ENCODE results near the gene ZDHHC8.

ZDHHC8 gene

DNA sequence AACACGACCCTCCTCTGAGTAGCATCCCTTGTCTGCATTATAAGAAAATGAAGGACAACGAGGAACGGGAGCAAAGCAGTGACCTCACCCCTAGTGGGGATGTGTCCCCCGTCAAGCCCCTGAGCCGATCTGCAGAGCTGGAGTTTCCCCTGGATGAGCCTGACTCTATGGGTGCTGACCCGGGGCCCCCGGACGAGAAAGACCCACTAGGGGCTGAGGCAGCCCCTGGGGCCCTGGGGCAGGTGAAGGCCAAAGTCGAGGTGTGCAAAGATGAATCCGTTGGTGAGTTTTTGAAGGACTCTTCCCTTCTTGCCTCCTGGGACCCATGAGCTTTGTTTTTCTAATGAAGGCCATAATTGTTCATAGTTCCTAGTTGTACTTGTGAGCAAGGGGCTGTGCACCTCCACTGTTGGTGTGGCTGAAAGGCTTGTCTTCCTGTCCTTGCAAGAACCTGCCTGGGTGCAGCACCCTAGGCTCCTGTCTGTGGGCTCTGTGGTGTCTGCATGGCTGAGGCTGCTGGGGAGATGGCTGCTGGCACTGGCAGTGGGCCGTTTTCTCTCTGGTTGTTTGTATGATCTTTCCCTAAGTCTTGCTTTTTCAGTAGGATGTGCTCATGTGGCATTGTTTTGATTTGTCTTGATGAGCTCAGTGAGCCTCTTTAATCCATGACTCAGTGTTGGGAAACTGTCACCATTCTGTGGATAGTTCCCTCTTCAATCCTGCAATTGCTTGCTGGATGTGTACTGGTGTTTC, 41.5 kb upstream of the ZDHHC8 start:
- no peak overlapping the region for H3K4me3 ChIP-seq (ENCODE audit: low read depth, low read length)
- no peak for DNase-seq (ENCODE audit: low read depth)
- TF ChIP-seq, protein P1, sequence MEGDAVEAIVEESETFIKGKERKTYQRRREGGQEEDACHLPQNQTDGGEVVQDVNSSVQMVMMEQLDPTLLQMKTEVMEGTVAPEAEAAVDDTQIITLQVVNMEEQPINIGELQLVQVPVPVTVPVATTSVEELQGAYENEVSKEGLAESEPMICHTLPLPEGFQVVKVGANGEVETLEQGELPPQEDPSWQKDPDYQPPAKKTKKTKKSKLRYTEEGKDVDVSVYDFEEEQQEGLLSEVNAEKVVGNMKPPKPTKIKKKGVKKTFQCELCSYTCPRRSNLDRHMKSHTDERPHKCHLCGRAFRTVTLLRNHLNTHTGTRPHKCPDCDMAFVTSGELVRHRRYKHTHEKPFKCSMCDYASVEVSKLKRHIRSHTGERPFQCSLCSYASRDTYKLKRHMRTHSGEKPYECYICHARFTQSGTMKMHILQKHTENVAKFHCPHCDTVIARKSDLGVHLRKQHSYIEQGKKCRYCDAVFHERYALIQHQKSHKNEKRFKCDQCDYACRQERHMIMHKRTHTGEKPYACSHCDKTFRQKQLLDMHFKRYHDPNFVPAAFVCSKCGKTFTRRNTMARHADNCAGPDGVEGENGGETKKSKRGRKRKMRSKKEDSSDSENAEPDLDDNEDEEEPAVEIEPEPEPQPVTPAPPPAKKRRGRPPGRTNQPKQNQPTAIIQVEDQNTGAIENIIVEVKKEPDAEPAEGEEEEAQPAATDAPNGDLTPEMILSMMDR (IDR thresholded peaks at IDR 0.05; ENCODE audit: low read depth, low read length): no peak
- TF ChIP-seq MYC (IDR thresholded peaks at IDR 0.05; ENCODE audit: low read depth, low read length) (no peak), MAX (IDR thresholded peaks at IDR 0.05; ENCODE audit: low read depth, low read length) (no peak), POLR2A (IDR thresholded peaks at IDR 0.05; ENCODE audit: extremely low read depth, insufficient read length) (no peak)

DNA sequence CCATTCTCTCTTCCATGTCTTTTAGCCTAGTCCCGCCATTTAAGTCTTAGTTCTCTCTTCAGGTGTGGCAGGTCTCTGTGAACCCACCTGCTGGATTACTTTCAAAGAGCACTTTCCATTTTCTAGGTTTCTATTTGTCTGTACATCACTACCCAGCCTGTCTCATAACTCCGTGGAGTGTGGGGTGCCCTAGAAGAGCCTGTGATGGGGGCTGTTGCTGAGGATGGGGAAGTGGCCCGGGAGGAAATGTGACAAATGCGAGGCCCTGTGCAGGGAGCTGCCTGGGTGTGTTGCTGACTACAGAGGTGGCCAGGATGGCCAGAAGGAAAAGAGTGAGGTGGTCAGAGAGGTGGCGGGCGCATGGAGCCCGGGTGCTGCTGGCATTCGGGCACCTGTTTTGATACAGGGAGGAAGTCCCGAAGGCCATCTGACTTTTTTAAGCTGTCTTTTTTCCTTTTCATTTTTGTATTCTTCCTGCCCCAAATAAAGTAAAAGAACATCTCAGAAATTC, 40.8 kb upstream of the ZDHHC8 start:
- TF ChIP-seq, protein P1 (IDR thresholded peaks at IDR 0.05; ENCODE audit: low read depth, low read length): no peak
- TF ChIP-seq POLR2A (IDR thresholded peaks at IDR 0.05; ENCODE audit: extremely low read depth, insufficient read length) (no peak), MYC (IDR thresholded peaks at IDR 0.05; ENCODE audit: low read depth, low read length) (no peak), MAX (IDR thresholded peaks at IDR 0.05; ENCODE audit: low read depth, low read length) (no peak)
- no peak for DNase-seq (ENCODE audit: low read depth)
- no peak overlapping the region for H3K4me3 ChIP-seq (ENCODE audit: low read depth, low read length)

GRCh38 chr22:20091690-20092476, 39.7 kb upstream of the ZDHHC8 start:
- no peak for TF ChIP-seq MAX (IDR thresholded peaks at IDR 0.05; ENCODE audit: low read depth, low read length)
- TF ChIP-seq MYC (IDR thresholded peaks at IDR 0.05; ENCODE audit: low read depth, low read length): no peak
- TF ChIP-seq, protein P1 (IDR thresholded peaks at IDR 0.05; ENCODE audit: low read depth, low read length): no peak
- DNase-seq (ENCODE audit: low read depth): no peak
- no peak overlapping the region for H3K4me3 ChIP-seq (ENCODE audit: low read depth, low read length)

DNA sequence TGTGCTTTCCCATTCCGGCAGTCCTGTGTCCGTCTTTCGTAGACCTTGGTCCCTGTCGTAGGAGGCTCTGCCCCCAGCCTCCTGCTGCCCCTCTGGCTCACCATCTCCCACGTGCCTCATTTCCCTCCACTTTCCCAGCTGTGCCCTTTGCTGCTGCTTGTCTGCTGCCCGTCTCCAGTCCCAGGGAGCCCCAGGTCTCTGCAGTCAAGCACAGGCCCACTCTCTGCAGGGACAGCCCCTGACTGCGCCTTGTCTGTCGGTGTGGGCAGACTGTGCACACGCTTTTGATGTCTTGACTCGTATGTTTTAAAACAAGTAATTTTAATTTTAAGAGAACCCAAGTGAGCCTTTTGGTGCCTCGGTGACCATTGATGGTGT, 39.1 kb upstream of the ZDHHC8 start:
- no peak for DNase-seq (ENCODE audit: low read depth)
- no peak overlapping the region for H3K4me3 ChIP-seq (ENCODE audit: low read depth, low read length)
- TF ChIP-seq, protein P1 (IDR thresholded peaks at IDR 0.05; ENCODE audit: low read depth, low read length): no peak
- no peak for TF ChIP-seq MYC (IDR thresholded peaks at IDR 0.05; ENCODE audit: low read depth, low read length)
- no peak for TF ChIP-seq MAX (IDR thresholded peaks at IDR 0.05; ENCODE audit: low read depth, low read length)
- no peak for TF ChIP-seq POLR2A (IDR thresholded peaks at IDR 0.05; ENCODE audit: extremely low read depth, insufficient read length)

DNA sequence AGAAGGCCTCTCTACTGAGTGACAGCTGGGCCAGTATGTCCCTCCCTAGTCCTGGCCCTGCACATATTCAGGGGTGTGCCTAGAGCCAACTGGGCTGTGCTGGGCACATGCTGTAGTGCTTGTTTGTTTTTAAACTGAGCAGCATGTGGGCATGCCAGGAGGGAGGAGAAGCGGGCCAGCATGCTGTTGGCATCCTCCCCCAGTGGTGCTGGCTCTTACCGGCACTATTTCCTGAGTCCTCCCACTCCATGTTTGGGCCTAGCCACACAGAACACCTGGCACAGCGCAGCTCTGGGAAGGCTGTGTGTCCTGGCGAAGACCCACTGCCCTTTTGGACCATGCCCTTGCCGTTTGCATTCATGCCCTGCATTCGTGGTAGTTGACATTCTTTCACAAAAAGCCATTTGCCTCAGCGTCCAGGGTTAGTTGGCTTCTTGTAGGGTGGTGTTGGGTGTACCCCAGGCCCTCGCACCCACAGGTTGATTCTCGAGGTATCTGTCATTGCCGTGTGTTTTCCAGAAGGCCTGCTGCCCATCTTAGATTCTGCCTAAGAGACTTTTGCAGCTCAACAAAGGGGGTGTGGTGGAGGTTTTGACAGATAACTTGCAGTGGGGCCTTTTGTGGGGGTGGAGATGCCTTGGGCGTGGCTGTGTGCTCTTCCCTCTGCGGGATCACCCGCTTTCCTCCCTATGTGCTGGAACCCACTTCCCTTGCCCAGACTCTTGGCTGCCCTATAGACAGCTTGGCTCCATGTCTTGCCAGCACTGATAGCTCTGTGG, 38.0 kb upstream of the ZDHHC8 start:
- no peak overlapping the region for H3K4me3 ChIP-seq (ENCODE audit: low read depth, low read length)
- TF ChIP-seq, protein P1 (IDR thresholded peaks at IDR 0.05; ENCODE audit: low read depth, low read length): no peak
- no peak for TF ChIP-seq POLR2A (IDR thresholded peaks at IDR 0.05; ENCODE audit: extremely low read depth, insufficient read length)
- TF ChIP-seq MAX (IDR thresholded peaks at IDR 0.05; ENCODE audit: low read depth, low read length): no peak
- TF ChIP-seq MYC (IDR thresholded peaks at IDR 0.05; ENCODE audit: low read depth, low read length): no peak
- DNase-seq (ENCODE audit: low read depth): no peak
